ENCODE results near the gene TP53I13.

Gene TP53I13

GRCh38 chr17:29581583-29582253 is 13.2 kb downstream of the TP53I13 start:
- no peak for DNase-seq (ENCODE audit: low read depth)

DNA sequence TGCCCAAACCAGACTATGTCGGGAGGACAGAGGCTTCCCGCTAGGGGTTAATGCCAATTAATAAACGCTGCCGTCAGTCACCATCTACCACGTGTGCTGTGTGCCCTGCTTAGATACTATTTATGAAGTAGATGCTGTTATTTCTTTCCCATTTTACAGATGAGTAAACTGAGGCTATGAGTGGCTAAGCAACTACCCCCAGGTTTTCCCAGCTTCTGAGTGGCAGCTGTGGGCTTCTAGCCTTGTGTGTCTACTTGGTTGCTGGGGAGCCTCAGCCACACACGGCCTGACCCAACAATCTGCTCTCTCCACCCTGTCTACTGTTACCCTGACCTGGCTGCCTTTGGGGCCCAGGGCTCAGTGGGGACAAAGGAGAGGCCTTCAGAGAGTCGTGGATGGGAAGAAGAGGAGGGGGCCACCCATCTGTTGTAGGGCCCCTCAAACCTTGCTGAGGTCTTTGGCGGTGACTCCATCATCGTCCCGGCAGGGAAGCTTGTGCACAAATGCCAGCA is 13.8 kb downstream of the TP53I13 start:
- no peak for DNase-seq (ENCODE audit: low read depth)

DNA sequence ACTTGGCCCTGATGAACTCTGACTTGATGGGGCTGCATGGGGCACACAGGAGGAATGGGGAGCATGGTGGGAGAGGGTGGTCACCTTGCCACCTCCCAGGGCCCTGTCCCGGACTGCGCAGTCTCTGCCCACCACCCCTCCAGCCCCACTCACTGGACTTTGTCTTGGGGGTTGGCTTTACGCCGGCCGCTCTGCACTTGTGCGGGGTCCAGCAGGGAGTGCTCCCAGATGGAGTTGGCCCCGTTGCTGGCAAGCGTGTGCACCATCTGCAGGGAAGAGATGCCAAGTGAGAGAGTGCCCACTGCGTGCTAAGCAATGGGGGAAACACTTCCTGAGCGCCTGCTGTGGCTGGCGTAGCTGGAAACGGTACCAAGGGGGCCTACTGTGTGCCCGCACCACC is 14.3 kb downstream of the TP53I13 start:
- no peak for DNase-seq (ENCODE audit: low read depth)

DNA sequence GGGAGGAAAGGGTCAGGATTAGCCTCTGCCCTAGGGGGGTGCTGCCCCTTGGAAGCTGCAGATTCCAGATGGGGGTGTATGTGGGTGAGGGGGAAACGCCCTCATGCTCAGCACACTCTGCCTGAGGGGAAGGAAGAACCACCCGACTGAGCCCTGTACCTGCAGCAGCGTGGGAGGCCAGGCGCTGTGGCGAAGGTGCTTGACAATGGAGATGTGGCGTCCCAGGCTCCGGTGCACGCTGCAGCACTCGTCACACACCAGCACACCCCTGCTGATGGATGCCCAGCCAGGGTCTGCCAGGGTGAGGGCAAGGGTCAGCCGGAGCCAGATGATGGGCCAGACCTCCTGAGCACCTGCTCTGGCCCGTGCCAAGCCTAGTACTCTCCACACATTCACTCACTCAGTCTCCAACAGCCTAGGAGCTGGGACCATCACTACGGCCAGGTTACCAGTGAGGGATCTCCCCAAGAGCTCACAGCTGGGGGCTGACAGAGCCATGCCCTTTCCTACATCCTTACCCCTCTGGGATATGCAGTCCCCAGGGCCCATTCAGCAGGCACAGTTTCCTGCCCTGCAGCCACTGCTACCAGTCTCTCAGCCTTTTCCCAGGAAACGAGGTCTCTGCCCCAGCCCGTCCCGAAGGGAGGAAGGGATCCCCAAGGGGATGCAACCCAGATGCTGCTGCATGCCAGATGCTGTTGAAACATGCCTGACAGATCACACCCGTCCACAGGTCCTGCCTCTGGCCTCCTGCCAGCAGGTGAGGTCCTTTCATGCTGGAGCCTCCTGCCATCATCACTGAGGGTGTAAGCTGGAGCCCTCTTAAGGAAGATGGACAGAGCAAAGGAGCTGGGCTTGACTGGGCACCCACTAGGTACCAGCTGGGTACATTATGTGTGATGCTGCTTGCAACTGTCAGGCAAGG is 15.1 kb downstream of the TP53I13 start:
- DNase-seq (ENCODE audit: low read depth): no peak

DNA sequence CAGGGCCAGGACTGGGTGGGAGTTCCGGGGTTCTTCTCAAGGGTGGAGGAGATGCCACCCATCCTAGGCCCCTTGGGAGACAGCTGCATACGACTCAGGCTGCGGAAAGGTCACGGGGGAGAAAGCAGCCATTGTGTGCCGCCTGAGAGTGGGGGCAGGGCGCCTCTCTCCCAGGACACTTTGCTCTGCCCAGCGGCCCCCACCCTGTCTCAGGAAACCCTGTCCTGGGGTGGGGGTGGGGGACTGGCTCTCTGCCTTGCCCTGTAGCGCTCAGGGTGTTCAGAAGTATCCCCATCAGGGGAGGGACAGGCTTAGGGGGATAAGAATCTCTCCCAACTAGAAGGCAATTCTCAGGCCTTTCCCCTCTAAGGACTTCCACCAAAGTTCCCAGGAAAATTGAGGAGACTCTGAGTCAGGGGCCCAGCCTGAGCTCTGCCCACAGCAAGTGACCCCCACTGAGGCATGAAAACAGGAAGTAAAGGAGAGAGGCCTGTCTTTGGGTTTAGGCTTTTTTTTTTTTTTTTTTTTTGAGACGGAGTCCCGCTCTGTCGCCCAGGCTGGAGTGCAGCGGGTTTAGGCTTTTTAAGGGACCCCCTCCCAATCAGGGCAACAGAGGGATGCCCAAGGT is 16.1 kb downstream of the TP53I13 start:
- DNase-seq (ENCODE audit: low read depth): no peak

DNA sequence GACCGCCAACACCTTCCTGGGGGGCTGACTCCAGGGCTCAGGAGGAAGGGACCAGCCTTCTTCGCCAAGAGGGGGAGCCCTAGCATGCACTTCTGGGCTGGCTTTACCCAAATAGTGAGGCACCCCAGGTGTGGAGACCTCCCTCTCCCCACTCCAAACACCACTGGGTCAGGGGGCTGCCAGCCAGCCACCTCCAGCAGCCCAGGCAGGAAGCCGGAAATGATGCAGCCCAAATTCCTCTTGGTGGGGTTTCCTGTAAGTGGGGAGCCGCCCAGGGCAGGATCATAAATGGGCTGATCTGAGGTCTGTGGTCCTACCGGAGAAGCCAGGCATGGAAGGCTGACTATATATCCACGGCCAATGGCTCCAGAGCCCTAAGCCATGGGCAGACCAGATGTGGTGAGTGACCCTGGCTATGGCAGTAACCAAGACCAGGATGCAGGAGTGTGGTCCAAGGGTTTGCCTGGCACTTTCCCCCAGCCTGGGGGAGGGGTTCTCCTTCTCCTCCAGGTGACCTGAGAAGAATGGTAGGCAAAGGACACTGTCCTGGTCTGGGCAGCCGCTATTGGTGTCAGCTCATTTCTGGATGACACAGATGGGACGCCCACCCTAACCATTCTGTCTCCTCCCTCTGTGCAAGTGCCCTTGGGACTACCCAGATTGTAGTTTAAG is 16.7 kb downstream of the TP53I13 start:
- peak; percentile 53 for DNase-seq (ENCODE audit: low read depth)

DNA sequence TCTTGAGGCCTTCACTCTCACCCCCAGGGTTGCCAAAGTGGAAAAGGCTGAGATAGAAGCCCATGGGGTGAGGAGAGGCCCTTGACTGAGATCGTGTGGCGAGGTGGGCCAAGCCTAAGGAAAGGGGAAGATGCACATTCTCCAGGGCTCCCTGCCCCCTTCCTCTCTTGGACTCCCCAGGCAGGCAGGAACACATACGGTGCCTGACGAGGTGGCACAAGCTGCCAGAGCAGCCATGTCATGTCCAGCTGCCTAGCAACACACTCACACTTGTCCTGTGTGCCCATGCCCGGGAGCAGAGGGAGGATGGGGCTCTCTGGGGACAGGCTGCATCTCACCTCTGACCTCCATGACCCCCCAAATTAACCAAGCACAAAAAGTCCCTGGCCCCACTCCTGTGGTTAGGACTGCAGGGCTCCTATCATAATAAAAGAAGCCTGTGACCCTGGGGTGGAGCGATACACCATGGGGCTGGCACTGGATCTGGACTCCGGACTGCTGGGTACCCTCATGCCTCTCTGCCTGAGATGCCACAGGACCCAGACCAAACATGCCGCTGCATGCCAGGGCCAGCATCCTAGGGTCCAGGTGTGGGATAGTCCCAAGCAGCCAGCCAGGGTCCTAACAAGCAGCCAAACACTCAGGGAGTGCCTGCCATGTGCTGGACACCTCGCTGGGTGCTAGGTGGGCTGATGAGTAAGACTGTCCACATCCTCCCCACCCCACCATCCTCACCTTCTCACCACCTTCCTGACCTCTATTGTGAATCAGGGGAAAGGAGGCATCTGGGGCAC is 18.4 kb downstream of the TP53I13 start:
- DNase-seq (ENCODE audit: low read depth): peak; percentile 37

- no peak for DNase-seq (ENCODE audit: low read depth)
Measured at GRCh38 chr17:29587591-29587990, 19.1 kb downstream of the TP53I13 start.

DNA sequence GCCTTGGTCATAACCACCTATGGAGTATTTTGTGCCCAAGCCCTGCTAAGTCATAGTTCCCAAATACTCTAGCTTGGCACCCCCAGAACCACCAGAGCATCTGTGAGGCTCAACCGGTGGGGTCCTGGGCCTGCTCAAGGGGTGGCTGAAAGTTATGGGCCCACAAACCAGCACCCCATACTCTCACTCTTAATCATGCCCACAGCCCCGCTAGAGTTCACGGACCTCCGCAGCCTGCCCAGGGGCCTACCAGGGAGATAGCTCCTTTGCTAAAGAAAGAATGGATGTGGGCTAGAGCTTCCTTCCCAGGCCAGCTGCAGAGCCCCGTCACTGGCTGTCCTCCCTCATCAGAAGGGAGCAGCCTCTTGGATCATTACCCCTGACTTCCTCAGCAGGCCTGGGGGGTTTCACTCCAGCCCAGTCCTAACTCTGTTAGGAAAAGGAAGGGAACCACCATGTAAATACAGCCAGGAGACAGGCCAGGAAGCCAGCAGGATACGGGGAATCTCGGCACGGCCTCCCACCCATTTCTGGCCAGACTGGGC is 19.6 kb downstream of the TP53I13 start:
- no peak for DNase-seq (ENCODE audit: low read depth)

DNA sequence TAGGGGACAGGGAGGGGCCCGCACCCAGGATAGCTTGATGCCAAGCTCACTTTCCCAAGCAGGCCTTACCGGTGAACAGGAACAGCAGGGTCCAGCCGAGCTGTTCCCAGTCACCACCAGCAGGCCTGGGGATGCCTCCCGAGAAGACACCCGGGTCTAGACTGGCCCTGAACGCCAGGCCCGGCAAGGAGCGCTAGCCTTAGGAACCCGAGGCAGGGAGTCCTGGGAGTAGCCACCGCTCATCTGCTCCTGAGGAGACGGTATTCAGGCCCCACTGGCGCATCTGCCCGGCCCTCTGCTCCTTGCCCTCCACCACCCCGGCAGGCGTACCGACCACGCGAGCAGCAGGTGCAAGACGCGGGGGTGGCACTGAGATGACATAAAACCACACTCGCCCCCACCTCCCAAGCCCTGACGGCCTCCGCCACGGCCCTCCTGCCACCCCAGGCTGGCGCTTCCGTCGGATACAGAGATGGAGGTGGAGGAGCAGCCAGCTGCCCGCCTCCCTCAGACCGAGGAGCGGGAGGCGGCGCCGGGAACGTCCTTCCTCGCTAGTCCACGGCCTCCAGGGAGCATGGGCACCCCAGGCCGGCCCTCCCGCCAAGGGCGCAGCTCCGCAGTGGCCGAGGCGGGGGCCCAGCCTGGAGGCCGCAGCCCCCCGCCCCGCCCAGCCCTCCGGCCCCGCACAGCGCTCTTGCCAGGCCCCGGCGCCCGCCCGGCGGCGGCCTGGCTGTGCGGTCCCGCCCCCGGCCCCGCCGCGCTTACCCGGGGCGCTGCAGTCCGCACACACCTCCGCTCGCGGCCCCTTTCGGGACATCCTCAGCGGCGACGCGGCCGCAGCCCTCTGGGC is 20.3 kb downstream of the TP53I13 start:
- peak; percentile 63 for DNase-seq (ENCODE audit: low read depth)

GRCh38 chr17:29589524-29590410 is 21.3 kb downstream of the TP53I13 start, which contains the start of gene GIT1:
GIT1 (minus strand) TSS chr17:29589648; CDS start chr17:29589378, 270 bp downstream.
- peak; percentile 91 for DNase-seq (ENCODE audit: low read depth)

DNA sequence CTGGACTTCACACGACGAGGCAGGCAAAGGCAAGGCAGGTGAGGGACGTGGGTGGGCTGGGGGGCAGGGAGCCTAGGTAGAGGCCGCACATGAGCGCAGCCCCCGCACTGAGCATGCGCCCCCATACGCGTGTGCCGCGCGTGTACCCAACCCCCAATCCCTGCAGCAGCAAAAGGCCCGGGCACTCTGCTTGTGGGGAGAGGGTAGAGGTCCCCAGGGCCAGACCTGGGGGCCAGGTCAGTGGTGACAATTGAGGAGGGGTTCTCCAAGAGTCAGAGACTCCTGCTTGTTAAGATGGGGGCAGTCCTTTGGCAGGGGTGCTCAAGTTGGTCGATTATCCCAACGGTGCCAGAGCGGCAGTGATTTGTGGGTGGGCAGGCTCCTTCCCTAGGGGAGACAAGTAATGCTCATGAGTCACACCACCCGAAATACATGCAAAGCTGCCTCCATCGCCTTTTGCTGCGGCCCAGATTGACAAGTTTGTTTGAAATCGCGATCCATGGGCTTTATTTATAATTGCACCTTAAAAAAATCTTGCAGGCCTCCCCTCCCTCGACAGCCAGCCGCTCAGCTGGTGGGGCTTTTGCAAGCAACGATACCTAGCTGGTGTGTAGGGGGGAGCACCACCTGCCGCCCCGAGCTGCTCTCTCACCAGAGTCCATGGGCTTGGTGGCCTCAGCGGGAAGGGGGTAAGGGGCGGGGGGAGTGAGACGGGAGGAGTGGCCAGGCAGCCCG is 22.1 kb downstream of the TP53I13 start:
- peak; percentile 82 for DNase-seq (ENCODE audit: low read depth)

DNA sequence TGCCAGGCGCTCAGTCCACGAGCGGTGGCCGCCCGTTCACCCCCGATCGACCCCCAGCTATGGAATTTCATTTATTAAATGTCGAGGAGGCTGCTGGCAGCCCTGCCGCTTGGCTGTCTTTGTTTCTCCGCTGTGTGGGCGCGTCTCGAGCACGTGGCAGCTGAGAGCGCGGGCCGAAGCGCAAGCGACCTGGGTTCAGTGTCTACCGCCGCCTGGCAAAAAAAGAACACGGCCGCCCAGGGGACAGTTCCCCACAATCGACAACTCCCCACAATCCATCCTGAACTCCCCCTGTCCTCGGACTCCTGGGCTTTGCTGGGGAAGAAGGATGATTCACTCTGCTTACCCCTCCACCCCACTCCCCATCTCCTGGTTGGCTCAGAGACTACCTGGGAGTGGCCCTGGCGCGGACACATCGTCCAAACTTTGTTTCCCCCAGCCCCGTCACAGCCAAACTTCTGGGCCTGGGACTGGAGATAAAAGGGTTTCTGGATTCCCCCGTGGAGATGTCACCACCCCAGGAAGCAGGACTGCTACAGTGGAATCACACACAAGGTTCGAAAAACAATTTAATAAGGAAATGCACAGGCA is 22.7 kb downstream of the TP53I13 start:
- peak; percentile 71 for DNase-seq (ENCODE audit: low read depth)

DNA sequence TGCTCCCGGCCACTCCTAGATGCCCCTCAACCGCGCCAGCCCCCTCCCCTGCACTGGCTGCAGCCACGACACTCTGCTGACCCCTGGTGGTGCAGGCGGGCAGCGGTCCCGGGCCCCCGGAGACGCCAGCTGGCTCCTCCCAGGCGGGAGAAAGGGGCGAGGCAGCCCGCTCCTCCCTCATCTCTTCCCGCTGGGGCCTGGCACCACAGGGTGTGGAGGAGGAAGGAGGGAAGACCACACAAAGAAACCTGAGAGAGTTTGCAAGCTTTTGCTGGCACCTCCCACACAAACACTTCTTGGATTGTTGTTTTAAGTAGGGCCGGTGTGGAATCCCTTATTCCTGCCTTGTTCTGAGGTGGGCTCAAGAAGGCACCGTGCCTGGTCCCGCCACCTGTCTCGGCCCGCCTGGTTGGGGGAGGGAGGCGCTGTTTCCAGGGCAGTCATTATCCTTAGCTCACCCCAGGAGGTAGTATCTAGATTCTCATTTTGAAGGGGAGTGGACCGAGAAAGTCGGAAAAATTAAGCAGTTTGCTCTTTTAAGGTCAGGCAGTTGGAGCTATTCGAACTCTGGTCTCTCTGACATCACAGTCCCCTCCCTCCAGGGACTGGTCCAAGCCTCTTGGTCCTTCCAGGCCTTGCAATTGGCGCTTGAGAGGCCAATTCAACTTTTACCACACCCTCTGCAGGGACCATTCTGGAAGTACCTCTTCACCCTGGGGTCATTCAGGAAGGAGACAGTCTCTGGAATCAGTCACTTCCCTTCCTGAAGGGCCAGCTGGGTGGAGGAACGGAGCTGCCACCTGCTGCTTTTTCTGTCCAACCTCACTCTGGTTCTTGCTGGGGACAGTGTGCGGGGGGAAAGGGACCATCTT is 23.5 kb downstream of the TP53I13 start:
- peak; percentile 86 for DNase-seq (ENCODE audit: low read depth)

DNA sequence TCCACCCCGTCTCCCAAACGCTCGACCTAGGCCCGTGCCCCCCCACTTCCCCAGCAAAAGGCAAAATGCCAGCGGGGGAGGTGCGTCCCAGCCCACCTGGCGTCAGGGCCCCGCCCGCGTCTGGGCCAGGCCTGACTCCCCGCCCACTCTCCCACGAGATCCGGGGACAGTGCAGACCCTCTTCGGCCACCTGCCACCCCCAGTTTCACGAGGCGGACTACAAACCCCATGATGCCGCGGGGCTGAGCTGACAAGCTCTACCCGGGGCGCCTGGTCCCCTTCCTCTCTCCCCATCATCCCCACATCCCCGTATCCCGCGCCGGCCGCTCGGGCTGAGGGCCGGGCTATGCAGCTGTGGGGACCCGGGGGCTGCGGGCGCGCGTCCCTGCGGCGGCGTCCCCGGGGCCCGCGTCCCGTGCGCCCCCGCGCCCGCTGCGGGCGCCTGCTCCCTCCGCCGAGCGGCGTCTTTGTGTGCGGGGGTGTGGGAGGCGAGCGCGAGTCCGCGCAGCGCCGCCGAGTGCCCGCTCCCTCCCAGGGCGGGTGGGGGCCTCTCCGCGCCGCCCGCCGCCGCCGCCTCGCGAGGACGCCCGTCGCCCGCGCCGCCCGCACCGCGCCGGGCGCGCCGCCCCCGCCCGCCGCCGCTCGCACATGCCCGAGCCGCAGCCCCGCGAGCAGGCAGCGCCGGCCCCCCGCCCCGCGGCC is 24.5 kb downstream of the TP53I13 start, which contains the start of gene ANKRD13B:
TSS of gene ANKRD13B (plus strand) at position 283 of the 702 bp plus-strand sequence. CDS start 490 bp downstream, outside the sequence.
- peak; percentile 49 for DNase-seq (ENCODE audit: low read depth)
